Upper lobe of right lung (tissue), 1 donor: Measurements from ENCODE around the gene KCNAB2. TPM values are rescaled to one million over a fixed set of nuclear protein-coding genes. Genes with fewer than 3 reads are reported as not detected.

Experiments
- ATAC-seq: fragments of 200-7000 bp; cut with Tn5 transposase; one replicate; pipeline ENCODE4 v1.9.1; 2020; ENCODE audit warnings: mild to moderate bottlenecking, moderate library complexity
- DNase-seq: peaks from one replicate; pipeline ENCODE4 v3.0.0-alpha.2; 2020
- H3K27ac ChIP-seq: fragments of 200-600 bp; one replicate; pipeline ENCODE4 v1.8.0; 2022
- H3K27me3 ChIP-seq: fragments of 200-600 bp; one replicate; pipeline ENCODE4 v1.8.0; 2022; ENCODE audit warnings: mild to moderate bottlenecking
- H3K36me3 ChIP-seq: fragments of 200-600 bp; one replicate; pipeline ENCODE4 v1.8.0; 2022
- H3K4me1 ChIP-seq: fragments of 200-600 bp; one replicate; pipeline ENCODE4 v1.8.0; 2022
- H3K4me3 ChIP-seq: fragments of 200-600 bp; one replicate; pipeline ENCODE4 v1.8.0; 2022; ENCODE audit warnings: mild to moderate bottlenecking
- H3K9me3 ChIP-seq: fragments of 200-600 bp; one replicate; pipeline ENCODE4 v1.8.0; 2022
- CTCF ChIP-seq: fragments of 200-600 bp; IDR thresholded peaks from one replicate; pipeline ENCODE4 v1.8.0; 2022; ENCODE audit warnings: antibody characterized with exemption
- intact Hi-C: fragments of 100-400 bp; cut with DNase I; formaldehyde crosslinking; loops from one replicate; pipeline ENCODE4 v1.11.0; 2022
- total RNA-seq: library from RNA; stranded (reverse); fragmentation: NEBNext Ultra II Directional; extraction: Animal tissue kit (Norgen Biotek cat#: 25700); gene quantifications from one replicate; pipeline ENCODE4 v1.2.1, GENCODE V29; 2021
- donor health status: DM: no; HTN: yes; CAD: no; lungs with severe emphysema.

Gene KCNAB2
- total RNA-seq, 1 donor from 2014 or later, result 60.4 TPM

- no peaks in the 10 kb centered on the region for H3K36me3 ChIP-seq
- intact Hi-C loops, result no loop called here
These were observed 26.4 kb upstream of the KCNAB2 start for GRCh38 chr1:6019166-6019845.

GRCh38 chr1:6022193-6022592 is 23.5 kb upstream of the KCNAB2 start:
- ATAC-seq (no peak), DNase-seq (no peak)
- no peak overlapping the region for H3K27ac ChIP-seq
- TF ChIP-seq CTCF, result no peak
- H3K4me3 ChIP-seq, result no peak overlapping the region
- no peaks in the 10 kb centered on the region for H3K27me3 ChIP-seq
- H3K36me3 ChIP-seq, result no peaks in the 10 kb centered on the region
- peaks cover 6% of the 10 kb centered on the region for H3K4me1 ChIP-seq
- H3K9me3 ChIP-seq, result no peaks in the 10 kb centered on the region
- intact Hi-C loops, result no loop called here

More at GRCh38 chr1:6019166-6019845, 26.4 kb upstream of the KCNAB2 start:
- ATAC-seq (no peak), DNase-seq (no peak)
- no peaks in the 10 kb centered on the region for H3K9me3 ChIP-seq
- TF ChIP-seq CTCF, result no peak
- no peaks in the 10 kb centered on the region for H3K27me3 ChIP-seq
- no peak overlapping the region for H3K27ac ChIP-seq
- H3K4me3 ChIP-seq, result no peak overlapping the region
- no peaks in the 10 kb centered on the region for H3K4me1 ChIP-seq

GRCh38 chr1:6023346-6023745 is 22.3 kb upstream of the KCNAB2 start:
- H3K9me3 ChIP-seq, result no peaks in the 10 kb centered on the region
- no peak for TF ChIP-seq CTCF
- intact Hi-C loops, result no loop called here
- ATAC-seq (no peak), DNase-seq (no peak)
- peaks cover 6% of the 10 kb centered on the region for H3K4me1 ChIP-seq
- H3K27me3 ChIP-seq, result no peaks in the 10 kb centered on the region
- no peaks in the 10 kb centered on the region for H3K36me3 ChIP-seq
- H3K4me3 ChIP-seq, result no peak overlapping the region
- H3K27ac ChIP-seq, result no peak overlapping the region

GRCh38 chr1:6024376-6024775 is 21.3 kb upstream of the KCNAB2 start:
- Histone ChIP-seq H3K9me3 (no peaks in the 10 kb centered on the region), H3K27me3 (no peaks in the 10 kb centered on the region), H3K4me3 (no peak overlapping the region), H3K4me1 (peaks cover 6% of the 10 kb centered on the region), H3K36me3 (no peaks in the 10 kb centered on the region), H3K27ac (no peak overlapping the region)
- no peak for TF ChIP-seq CTCF
- ATAC-seq (no peak), DNase-seq (no peak)
- intact Hi-C loops, result no loop called here

GRCh38 chr1:6025269-6026094 is 20.2 kb upstream of the KCNAB2 start:
- DNase-seq, result no peak
- Histone ChIP-seq H3K4me1 (peaks cover 8% of the 10 kb centered on the region), H3K27ac (peak overlapping the region; percentile 66), H3K9me3 (no peaks in the 10 kb centered on the region), H3K4me3 (peak overlapping the region; percentile 48), H3K36me3 (no peaks in the 10 kb centered on the region), H3K27me3 (no peaks in the 10 kb centered on the region)
- TF ChIP-seq CTCF, result no peak
- ATAC-seq, result peak; percentile 37
- intact Hi-C loops, result no loop called here
